GM21367 (cell line): ENCODE data around the gene ALDH6A1.

Experiments
- ATAC-seq: cut with Tn5 transposase; IDR thresholded peaks from one replicate; pipeline ENCODE4 v1.9.1; 2021; ENCODE audit not compliant: unreplicated experiment

The ALDH6A1 gene

GRCh38 chr14:74049876-74050495 is 34.3 kb downstream of the ALDH6A1 start:
- ATAC-seq = no peak

- no peak for ATAC-seq
These were observed 36.0 kb downstream of the ALDH6A1 start for GRCh38 chr14:74048281-74048680.

GRCh38 chr14:74045522-74045921 is 38.7 kb downstream of the ALDH6A1 start:
- ATAC-seq = no peak

DNA sequence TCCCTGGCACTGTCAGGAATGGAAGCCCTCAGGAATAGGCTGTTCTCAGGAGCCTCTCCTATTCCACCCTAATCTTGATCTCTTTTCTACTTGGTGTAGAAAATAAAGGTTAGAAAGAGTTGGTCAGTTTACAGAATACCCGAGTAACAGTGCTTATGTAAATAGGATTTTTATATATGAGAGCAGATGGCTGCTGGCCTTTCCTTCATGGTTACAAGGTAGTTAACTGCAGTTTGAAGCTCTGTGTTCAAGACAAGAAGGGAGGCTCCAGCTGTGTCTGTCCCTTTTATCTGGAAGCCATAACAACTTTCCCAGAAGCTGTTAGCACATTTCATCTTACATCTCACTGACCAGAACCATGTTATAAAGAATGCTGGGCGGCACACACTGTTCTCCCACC is 42.0 kb downstream of the ALDH6A1 start:
- no peak for ATAC-seq

- no peak for ATAC-seq
These were observed 46.0 kb downstream of the ALDH6A1 start for GRCh38 chr14:74038020-74038859.

DNA sequence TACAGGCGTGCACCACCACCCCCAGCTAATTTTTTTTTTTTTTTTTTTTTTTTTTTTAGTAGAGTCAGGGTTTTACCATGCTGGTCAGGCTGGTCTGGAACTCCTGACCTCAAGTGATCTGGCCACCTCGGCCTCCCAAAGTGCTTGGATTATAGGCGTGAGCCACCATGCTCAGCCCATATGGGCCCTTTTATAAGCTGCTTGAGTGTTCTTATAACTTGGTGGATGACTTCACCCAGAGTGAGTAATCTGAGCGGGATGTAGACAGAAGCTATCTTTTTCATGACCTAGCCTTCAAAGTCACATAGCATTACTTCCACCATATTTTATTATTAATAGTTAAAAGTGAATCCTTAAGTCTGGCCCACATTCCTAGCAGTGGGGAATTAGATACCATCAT is 48.7 kb downstream of the ALDH6A1 start:
- no peak for ATAC-seq

GRCh38 chr14:74034572-74034971 is 49.7 kb downstream of the ALDH6A1 start:
- no peak for ATAC-seq

DNA sequence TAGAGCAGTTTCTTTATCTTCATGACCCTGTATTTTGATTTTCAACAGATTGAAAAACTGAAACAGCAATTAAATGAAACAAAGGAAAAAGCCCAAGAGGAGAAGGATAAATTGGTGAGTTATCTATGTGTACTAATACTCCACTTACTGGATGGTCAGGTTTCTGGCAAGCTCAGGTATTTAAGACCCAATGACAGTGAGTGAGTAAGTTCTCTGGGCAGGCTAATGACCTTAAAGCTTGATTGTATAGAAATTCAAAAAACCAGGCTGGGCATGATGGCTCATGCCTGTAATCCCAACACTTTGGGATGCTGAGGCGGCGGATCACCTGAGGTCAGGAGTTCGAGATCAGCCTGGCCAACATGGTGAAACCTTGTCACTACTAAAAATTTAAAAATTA is 55.1 kb downstream of the ALDH6A1 start:
- ATAC-seq = no peak

GRCh38 chr14:74022346-74022745 is 61.9 kb downstream of the ALDH6A1 start:
- ATAC-seq = no peak

DNA sequence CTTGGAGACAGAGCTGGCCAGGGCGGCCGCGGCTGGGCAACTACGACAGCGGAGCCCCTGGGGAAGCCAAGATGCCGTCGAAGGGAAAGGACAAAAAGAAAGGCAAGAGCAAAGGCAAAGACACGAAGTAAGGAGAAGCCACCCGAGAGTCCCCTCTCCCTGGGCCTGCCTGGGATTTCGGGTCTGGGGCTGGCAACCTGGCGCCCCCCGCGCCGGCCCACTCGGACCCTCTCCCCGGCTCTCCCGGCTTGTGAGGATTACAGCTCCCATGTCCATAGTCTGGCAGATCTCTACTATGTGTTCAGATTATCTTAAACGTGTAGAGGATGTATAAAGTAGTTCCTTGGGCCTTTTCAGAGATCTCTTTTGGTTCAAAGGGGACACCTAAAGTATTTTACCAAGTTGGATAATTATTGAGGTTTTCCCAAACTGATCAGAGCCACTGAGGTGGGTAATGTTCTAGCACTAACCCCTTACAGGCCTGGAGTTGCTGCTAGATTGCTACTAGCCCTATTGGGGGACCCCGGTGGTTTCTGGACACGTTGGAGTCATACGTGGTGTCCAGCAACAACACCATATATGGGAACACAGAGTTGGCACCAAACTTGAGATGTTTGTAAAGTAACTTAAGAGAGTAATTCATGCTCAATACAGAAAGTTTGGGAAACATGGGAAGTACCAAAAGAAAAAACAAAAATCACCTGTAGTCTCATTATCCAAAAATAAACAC is 64.7 kb downstream of the ALDH6A1 start:
- no peak for ATAC-seq

- peak; percentile 79 for ATAC-seq
These were observed 65.5 kb downstream of the ALDH6A1 start, which contains the start of the genes BBOF1 and ENTPD5 for GRCh38 chr14:74018586-74019407. Gene BBOF1 (plus strand): TSS chr14:74019349. CDS start chr14:74019479, 130 bp downstream. Gene ENTPD5 (minus strand): TSS chr14:74019288. CDS start chr14:73988102, 31,186 bp downstream.

DNA sequence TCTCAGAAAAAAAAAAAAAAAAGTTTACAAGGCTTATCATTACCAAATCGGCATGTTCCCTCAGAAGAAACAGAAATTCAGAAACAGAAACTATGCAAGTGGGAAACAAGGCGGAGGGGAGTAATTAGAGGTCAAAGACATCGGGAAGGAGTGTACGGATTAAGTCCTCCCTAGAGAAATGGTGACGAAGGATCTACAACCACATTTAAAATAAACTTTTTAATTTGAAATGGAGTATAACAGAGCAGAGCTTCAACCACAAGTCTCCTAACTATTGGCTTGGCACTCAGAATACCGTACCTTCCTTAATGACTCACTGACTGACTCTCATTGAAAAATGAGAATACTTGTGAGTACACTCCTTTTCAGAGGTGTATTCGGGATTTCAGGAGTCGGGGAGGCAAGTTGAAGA is 66.1 kb downstream of the ALDH6A1 start:
- ATAC-seq = no peak

DNA sequence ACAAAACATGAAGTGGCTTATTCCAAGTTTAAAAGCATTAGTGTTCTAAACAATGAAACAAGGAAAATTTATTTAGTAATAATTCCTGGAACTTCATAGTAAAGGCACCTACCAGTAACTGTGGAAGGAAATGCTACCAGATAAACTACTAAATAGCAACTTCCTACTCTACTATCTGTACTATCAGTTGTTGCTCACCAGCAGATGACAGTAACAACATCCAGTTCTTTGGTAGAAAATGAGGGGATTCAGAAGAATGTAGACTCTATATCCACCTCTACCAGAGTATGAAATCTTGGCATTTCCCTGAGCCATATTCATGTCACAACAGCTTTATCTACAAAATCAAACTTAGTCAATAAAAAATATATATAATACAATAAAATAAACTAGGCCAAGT is 68.3 kb downstream of the ALDH6A1 start:
- no peak for ATAC-seq

GRCh38 chr14:74015176-74015575 is 69.1 kb downstream of the ALDH6A1 start:
- no peak for ATAC-seq

DNA sequence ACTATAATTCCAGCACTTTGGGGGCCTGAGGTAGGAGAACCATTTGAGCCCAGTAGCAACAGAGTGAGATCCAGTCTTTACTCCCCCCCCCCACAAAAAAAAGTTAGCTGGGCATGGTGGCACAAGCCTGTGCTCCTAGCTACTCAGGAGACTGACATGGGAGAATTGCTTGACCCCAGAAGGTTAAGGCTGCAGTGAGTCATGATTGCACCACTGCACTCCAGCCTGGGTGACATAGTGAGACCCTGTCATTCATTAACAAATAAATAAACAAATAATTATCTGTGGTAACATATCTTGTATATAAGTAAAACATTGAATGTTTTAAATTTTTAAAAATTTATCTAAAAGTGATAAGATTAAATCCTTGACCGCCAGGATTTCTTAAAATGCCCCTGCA is 70.0 kb downstream of the ALDH6A1 start:
- no peak for ATAC-seq

GRCh38 chr14:74008843-74009499 is 75.3 kb downstream of the ALDH6A1 start:
- ATAC-seq = no peak
